NCI-H128 (cell line): ENCODE data around the gene TCFL5.
"Not testable (repeated sequence)": the region's sequence is repeated elsewhere in the genome, so short reads cannot be mapped to it uniquely, and the experiment has no call there.

ENCODE experiments used
- DNase-seq: peaks from one replicate; lab custom pipeline; 2025; ENCODE audit not compliant: unreplicated experiment; lab: John Stamatoyannopoulos, UW

TCFL5 gene

DNA sequence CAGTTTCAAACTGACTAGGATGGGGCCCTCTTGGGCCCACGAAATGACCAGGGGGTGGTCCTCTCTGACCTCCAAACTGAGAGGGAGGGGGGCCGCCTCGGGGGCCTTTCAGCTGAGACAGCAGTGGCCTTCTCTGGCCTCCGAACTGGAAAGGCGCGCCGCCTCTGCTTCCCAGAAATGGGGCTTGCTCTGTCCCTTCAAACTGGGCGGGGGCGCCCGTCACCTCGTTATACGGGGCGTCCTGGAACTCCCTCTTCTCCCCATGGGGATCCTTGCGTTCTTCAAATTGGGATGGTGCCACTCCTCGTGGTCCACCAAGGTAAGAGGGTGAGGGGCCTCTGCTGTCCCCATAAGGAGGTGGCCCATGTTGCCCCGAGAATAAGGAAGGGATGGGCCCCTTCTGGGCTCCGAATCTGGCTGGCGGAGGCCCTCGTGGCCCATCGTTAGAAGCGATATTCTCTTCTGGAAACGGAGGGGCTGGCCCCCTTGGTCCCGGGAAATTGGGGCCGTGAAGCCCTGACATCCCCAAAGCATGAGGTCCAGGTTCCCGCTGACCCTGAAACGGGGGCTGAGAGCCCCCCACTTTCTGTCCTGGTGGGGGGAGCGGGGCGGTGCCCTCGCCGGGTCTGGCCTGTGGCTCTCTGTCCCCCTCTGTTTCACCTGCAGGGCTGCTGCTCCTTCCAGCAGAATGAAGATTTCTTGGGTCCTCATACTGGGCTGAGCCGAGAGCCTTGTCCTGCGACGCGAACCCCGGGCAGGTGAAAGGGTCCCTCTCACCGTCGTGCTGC, 18.7 kb upstream of the TCFL5 start:
- no peak for DNase-seq

DNA sequence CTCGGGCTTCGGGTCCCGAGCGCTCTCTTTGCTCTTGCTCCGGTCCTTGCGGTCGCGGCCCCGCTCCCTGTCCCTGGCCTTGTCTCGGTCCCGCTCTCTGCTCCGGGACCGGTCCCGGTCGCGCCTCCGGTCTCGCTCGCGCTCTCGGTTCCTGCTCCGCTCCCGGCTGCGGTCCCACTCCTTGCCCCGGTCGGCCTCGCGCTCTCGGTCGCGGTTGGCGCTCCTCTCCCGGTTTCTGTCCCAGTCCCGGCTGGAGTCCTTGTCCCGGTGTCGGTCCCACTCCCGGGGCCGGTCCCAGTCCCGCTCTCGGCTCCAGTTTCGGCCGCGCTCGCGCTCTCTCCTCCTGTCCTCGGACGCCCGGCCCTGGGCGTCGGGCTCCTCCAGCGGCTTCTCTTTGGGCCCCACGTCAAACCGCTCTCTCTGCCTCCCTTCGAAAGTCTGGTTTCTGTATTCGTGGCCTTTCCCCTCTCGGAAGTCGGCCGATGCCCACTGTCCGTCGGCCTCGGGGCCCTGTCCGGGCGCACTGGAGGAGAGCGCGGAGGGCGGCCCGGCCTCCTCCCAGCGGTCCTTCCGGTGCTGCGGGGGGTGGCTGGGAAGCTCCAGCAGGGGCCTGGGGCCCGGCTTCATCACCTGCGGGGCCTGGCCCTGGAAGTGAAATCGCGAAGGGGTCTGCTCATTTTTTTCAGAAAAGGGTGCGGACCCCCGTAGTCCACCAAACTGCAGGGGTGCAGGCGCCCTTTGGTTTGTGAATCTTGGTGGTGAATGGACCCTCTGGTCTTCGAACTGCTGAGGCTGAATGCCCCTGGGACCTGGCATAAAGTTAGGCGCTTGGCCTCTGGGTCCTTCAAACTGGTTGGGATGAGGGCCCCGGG, 17.9 kb upstream of the TCFL5 start:
- no peak for DNase-seq

DNA sequence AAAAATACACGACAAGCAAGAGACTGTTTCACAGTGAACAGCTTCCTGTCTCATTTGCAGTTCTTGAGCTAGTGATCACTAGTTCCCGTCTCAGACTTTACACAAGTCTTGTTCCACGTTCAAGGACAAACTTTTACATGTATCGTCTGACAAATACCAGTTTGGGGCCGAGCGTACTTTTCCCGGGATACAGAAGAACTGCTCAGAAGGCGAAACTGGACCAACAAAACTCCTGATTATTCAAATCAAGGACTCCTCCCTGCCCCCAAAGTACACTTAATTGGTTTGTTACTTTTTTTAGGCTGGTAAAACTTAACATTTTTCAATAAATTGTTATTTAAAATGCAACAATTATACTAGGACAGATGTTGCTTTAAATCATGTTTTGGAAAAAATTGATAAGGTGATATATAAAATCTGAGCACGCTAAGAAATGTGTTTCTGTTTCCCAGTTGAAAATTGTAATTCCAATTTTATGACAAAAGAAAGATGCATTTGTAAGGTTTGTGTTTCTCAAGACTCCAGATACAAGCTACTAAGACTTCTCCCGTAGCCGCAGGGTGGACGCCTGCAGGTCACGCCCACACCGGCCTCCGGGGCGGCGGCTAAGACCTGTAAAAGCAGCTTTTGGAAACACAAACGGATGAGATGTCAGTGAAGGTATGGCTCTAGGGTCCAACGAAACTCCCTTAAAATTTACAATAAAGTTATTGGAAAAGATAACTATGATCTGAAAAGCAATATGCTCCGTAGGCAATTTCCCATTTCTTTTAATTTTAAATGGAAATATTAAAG, 16.8 kb upstream of the TCFL5 start:
- DNase-seq, result no peak

DNA sequence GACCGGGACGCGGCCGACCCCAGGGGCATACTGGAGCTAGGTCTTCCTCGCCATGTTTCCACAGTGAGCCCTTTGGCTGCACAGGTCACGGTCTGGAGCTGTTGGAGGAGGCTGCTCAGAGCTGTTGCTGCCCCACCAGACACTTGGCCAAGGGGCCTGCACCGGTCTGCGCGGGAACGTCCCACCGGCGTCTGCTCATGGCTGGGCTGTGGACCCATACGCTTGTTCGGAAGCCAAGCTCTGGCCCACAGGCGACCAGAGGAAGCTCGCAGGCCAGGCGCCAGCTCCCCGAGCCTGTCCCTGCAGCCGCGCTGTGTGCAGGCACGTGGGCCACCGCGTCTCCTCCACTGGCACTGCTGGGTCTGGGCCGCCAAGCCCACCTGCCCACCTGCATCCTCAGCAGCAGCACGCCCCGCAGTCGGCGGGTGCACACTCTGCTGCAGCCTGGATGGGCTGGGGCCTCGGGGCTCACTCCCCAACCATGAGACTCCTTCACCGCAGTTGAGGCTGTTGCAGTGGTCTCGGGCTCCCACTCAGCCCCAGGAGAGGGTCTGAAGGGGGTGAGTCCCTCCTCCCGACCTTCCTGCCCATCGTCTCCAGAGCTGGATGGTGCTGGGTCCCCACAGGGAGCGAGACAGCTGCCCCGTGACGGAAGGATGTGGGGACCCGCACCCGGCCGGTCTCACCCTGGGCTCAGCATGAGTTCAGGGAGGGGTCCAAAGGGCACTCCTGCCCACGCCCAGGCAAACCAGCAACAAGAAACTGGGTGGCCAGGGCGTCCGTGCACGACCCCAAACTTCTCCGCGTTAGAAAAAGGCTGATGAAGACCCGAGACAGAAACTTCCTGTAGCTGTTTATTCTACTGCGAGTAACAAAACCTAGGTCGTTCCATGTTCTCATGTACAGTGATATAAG, 15.5 kb upstream of the TCFL5 start:
- no peak for DNase-seq

DNA sequence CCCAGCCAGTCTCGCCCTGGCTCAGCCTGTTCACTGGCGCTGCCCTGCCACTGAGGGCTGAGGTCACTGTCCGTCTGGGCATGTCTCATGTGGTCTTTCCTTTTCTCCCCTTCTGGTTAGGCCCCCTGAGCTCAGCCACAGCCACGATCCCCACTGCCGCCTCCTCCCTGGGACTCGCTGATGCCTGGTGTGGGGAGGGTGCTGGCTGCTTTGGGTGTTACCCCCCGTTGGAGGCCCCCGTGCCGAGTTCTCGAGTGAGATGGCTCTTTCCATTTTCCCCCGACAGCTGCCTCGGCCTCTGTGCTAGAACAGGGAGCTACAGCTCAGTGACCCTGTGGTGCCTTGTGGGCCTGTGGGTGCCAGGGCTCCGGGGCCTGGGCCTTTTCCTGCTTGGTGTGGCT, 14.9 kb upstream of the TCFL5 start:
- no peak for DNase-seq

DNA sequence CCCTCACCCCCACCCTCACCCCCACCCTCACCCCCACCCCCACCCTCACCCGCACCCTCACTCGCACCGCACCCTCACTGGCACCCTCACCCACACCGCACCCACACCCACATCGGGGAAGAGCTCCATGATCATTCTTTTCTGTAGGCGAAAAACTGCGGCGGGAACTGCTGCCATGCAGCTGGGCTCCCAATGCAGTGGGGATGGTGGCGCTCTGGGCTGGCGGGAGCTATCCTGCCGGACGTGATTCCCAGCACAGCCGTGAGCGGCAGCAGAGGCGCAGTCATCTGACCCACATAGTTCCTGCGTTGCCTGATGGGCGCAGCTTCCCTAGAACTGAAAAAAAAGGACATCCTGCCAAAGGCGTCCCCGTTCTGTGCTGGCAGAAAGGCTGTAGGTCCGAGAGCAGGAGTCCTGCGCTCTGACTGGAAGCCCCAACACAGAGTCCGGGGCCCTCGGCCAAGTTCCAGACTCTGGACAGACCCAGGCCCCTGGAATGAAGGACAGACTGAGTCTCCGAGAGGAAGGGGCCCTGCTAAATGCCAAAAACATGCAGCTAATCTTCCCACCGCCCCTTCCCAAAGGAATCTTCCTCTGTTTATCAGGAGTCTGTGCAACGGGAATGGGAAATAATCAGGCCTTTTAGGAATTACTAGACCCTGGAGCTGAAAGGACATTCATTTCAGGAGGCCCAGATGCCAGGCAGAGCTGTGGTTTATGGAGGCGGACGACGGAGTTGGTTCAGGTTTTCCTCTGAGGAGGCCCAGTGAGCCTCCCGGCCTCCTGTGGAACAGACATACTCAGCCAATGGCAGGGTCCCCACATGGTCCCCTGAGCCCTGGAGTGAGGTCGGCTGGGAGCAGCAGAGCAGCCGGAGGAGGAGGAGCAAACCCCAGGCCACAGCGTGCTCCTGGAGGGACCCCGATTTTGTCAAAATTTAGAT, 14.1 kb upstream of the TCFL5 start:
- DNase-seq, result peak; percentile 65

DNA sequence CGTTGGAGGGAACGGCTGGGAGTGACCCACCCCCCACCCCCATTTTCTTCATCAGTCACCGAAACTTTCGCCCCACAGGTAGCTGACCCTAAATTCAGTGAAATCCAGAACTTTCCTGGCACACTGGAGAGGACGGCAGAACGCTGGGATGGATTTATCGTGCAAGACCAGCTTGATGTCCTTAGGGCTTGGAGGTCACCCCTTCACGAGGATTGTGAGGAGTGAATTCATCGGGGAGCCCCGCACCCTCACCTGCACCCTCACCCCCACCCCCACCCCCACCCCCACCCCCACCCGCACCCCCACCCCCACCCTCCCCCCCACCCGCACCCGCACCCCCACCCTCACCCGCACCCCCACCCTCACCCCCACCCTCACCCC, 13.3 kb upstream of the TCFL5 start:
- DNase-seq, result no peak

DNA sequence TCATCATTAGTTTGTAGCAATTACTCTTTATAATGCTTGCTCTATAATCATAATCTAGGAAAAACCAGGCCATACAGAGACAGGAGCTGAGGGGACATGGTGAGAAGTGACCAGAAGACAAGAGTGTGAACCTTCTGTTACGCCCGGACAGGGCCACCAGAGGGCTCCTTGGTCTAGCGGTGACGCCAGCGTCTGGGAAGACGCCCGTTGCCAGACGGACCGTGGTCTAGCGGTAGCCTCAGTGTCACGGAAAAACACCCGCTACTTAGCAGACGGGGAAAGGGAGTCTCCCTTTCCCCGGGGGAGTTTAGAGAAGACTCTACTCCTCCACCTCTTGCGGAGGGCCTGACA, 12.0 kb upstream of the TCFL5 start:
- DNase-seq, result not testable (repeated sequence)

DNA sequence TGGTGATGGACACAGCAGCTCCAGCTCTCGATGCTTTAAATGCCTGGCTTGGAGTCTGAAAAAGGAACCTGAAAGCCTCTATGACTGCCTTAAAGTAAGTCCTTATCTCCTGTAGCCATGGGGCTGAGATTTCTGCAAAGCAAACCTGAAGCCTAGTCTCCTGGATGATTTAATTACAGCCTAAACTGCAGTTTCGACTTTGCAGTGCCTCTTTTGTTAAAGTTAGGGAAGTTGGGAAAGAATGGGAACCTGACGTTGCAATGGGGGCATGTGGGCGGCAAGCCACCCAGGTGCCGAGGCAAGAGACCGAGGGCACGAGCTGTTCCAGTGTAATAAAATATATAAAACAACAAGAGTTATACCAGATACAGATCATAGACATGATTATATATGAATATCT, 11.7 kb upstream of the TCFL5 start:
- DNase-seq, result no peak

DNA sequence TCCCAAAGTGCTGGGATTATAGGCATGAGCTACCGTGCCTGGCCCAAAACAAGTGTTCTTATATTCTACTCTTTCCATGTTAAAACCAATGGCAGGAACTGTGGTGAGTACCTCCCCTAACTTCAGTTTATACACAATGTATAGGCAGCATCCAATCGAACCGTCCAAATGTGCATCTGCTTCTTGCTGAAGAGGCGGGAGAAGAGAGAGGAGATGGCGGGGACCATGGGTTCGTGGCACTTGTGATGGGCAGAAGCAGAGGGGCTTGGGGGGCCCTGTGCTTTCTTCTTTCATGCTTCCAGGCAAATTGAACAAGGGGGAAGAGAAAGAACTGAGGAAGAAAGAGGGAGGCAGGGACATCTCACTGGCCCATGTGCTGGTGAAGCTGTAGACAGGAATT, 11.2 kb upstream of the TCFL5 start:
- no peak for DNase-seq

DNA sequence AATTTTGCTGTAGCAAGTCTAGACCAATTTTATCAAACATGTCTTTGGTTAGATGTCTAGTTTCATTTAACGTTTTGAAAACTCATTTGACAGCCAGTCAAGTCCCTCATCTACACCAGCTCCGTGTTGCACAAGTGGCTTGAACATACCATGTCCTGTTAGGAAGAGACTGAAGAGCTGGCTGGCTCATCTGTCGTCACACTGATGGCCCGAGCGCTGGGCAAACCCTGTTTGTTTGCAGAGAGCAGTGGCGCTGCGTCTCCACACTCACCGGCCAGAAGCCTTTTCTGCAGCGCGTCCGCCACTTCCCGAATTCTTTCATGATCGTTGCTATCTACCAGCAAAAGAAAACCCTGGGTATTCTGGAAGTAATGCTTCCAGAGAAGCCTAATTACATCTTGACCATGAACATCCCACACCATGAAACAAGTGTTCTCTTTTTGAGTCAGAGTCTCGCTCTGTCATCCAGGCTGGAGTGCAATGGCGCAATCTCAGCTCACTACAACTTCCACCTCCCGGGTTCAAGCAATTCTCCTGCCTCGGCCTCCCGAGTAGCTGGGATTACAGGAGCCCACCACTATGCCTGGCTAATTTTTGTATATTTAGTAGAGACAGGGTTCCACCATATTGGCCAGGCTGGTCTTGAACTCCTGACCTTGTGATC, 10.7 kb upstream of the TCFL5 start:
- DNase-seq, result no peak

DNA sequence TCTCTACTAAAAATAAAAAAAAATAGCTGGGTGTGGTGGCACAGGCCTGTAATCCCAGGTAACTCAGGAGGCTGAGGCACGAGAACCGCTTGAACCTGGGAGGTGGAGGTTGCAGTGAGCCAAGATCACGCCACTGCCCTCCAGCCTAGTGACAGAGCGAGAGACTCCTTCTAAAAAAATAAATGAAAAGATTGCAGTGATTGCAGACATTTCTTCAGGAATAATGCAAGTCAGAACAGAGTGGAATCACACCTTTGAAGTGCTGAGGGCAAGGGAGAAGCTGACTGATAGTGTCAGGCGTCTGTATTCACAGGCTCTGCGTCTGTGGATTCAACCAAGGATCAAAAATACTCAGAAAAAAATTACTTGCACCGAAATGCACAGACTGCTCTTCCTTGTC, 2.6 kb upstream of the TCFL5 start:
- no peak for DNase-seq

DNA sequence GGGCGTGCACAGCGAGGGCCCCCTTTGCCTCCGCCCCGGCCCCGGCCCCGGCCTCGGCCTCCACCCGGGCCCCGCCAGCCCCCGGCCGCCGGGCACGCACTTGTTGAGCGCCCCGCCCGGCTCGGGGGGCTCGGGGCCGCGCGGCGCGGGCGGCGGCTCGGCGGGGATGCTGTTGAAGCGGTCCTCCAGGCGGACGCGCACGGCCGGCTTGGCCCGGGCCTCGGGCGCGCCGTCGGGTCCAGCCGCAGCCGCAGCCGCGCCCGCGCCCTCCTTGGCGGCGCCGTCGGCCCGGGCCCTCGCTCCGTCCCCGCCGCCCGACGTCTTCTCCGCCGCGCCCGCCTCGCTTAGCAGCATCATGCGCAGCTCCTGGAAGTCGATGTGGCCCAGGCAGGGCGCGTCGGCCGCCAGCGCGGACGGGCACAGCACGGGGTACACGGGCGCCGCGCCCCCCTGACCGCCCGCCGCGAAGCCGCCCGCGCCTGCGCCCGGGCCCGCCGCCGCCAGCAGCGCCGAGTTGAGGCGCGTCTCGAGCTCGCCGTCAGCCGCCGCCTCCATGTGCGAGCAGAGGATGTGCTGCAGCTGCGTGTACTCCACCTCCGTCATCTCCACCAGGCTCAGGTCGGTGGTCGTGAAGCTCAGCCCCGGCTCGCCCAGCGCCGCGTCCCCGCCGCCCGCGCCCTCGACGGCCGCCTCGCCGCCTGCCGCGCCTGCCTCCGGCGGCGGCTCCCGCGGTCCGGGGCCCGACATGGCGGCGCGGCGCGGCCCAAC, 514 bp downstream of the TCFL5 start:
- DNase-seq, result no peak

DNA sequence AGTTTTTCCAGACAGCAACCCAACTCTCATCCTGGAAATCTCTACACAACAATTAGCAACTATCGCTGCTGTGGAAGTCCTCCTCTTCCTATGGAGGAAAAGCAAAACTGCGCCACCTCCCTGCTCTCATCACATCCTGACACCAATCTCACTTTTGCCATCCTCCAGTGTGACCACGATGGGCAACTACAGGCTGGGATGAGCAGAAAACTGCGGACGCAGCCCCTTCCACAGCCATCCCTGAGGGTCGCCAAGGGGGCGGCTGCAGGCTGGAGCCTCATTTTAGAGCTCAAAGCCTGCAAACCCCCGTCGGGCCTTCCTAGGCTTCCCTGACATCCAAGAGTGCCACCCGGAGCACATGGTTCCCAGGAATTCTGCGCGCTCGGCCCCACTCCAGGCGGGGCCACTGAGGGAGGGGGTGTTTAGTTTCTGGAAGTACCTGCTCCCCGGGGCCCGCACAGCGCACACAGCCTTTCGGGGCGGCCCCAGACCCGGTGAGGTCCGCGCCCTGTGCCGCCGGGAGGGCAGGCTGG, 1.2 kb downstream of the TCFL5 start:
- DNase-seq, result no peak

DNA sequence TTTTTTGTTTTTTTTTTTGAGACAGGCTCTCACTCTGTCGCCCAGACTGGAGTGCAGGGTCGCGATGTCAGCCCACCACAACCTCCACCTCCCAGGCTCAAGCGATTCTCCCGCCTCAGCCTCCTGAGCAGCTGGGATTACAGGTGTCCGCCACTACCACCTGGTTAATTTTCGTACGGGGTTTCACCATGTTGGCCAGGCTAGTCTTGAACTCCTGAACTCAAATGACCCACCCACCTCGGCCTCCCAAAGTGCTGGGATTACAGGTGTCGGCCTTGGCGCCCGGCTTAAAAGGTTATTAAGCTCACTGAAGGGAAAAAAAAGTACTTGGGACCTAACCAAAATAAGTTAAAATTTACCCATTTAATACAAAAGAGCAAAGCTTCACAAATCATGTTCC, 1.9 kb downstream of the TCFL5 start:
- no peak for DNase-seq

DNA sequence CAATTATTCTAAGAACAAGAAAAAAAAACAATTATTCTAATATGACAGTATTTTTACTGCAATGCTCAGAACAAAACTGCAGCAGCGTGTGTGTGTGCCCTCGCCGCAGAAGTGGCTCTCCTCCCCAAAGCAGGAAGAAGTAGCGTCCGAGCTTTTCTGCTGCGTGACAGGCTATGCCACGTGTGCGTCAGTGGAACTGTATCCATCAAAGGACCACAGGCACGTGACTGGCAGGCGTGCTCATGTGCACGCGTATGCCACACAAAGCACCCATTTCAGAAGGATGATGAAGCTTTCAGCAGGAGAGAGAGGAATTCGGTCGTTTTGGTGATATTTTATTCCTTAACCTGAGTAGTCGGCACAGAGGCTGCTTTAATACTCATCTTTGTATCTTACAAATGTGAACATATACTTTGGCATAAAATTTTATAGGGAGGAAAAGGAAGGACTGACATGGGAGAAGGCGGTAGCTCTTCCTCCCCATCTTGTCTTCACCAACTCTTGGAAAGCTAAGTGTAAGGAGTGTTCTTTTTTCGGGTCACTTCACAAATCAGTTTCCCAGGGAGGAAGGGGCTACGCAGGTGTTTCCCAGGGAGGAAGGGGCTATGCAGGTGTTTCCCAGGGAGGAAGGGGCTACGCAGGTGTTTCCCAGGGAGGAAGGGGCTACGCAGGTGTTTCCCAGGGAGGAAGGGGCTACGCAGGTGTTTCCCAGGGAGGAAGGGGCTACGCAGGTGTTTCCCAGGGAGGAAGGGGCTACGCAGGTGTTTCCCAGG, 3.4 kb downstream of the TCFL5 start:
- no peak for DNase-seq

DNA sequence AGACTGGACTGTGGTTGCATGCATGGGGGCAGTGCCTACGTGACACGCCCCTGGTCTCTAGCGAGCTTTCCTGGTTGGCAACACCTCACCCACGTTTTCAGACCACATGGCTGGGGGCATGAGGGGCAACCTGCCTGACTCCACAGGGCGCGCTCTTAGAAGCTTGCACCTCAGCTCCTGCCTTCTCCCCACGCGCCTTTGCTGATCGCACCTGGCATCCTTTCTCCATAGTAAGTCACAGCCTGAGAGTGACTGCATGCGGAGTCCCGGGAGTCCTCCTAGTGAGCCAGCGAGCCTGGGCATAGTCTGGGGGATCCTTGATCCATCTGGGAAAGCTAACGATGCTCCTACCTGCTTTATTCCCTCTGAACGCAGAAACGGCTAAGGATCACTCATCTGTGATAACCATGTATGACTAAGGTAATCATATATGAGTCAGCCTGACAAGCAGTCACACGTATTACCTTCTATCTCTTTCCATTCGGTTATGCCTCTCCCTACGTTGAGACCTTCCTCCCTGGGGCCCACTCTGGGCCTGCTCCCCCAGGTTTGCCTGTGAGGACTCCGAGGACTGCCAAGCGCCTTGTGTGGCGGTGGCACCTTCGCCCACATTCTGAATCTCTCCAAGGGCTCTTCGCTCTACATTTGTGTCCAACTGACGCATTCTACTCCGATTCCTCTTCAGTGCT, 4.5 kb downstream of the TCFL5 start:
- no peak for DNase-seq
